Activated B cell treated with CpG ODN at 0.5 μM for 24 hours (primary cell): ENCODE results near the gene CHRNA5. TPM values are rescaled to one million over a fixed set of nuclear protein-coding genes. Genes with fewer than 3 reads are reported as not detected.

Source experiments
- ATAC-seq: fragments of 200-7000 bp; cut with Tn5 transposase; one replicate; pipeline ENCODE4 v1.10.0; 2021; ENCODE audit warnings: low read depth, mild to moderate bottlenecking, moderate library complexity
- CTCF ChIA-PET: fragments of 350-600 bp; sonication (Branson Sonifier 250); formaldehyde crosslinking; loops from one replicate; lab custom pipeline; 2021; ENCODE audit warnings: antibody characterized with exemption; lab: Charles Lee
- POLR2A ChIA-PET: fragments of 350-600 bp; sonication (Branson Sonifier 250); formaldehyde crosslinking; loops from one replicate; lab custom pipeline; 2021; ENCODE audit warnings: antibody characterized with exemption; lab: Charles Lee
- DNase-seq: peaks from one replicate; pipeline ENCODE4 v3.0.0; 2022
- H3K27ac Mint-ChIP-seq: one replicate; pipeline ENCODE4 v1.8.0; 2020; ENCODE audit warnings: mixed read lengths
- H3K27me3 Mint-ChIP-seq: one replicate; pipeline ENCODE4 v1.8.0; 2021; ENCODE audit warnings: mixed read lengths
- H3K36me3 Mint-ChIP-seq: one replicate; pipeline ENCODE4 v1.8.0; 2021; ENCODE audit warnings: low read depth, mixed read lengths
- H3K4me1 Mint-ChIP-seq: one replicate; pipeline ENCODE4 v1.8.0; 2021; ENCODE audit warnings: mixed read lengths
- H3K4me3 Mint-ChIP-seq: one replicate; pipeline ENCODE4 v1.8.0; 2020; ENCODE audit warnings: mild to moderate bottlenecking, mixed read lengths
- H3K9me3 Mint-ChIP-seq: one replicate; pipeline ENCODE4 v1.8.0; 2020; ENCODE audit warnings: mixed read lengths
- intact Hi-C: fragments of 100-400 bp; cut with micrococcal nuclease; formaldehyde crosslinking; loops from one replicate; pipeline ENCODE4 v1.15.1; 2024
- total RNA-seq: library from RNA; stranded (reverse); gene quantifications from 2 replicates; pipeline ENCODE4 v1.2.3, GENCODE V29; 2022
- TF ChIP-seq, protein P1 (sequence below): fragments of 200-600 bp; IDR thresholded peaks from one replicate; pipeline ENCODE4 v1.8.0; 2022; ENCODE audit warnings: antibody characterized with exemption, mild to moderate bottlenecking

CHRNA5 gene
- total RNA-seq, 1 donor from 2014 or later: 1.3 TPM

DNA sequence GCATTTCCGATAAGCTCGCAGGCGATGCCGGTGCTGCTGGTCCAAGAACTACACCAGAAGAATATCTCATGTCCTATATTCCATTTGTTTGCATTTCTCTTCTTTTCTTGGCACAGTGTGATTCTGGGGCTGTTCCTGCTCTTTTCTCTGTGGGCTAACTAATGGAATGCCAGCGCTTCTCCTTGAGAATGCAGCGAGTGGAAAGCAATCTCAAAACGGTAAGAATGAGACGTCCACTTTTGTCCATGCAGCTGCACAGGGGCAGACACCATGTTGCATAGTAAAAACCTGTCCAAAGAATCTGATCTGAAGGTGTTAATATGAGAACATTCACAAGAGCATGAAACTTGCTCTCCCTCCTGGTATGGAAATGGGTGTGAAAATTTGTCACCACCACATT, 62.0 kb downstream of the CHRNA5 start:
- no peak overlapping the region for H3K4me3 Mint-ChIP-seq
- TF ChIP-seq, protein P1, sequence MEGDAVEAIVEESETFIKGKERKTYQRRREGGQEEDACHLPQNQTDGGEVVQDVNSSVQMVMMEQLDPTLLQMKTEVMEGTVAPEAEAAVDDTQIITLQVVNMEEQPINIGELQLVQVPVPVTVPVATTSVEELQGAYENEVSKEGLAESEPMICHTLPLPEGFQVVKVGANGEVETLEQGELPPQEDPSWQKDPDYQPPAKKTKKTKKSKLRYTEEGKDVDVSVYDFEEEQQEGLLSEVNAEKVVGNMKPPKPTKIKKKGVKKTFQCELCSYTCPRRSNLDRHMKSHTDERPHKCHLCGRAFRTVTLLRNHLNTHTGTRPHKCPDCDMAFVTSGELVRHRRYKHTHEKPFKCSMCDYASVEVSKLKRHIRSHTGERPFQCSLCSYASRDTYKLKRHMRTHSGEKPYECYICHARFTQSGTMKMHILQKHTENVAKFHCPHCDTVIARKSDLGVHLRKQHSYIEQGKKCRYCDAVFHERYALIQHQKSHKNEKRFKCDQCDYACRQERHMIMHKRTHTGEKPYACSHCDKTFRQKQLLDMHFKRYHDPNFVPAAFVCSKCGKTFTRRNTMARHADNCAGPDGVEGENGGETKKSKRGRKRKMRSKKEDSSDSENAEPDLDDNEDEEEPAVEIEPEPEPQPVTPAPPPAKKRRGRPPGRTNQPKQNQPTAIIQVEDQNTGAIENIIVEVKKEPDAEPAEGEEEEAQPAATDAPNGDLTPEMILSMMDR: no peak
- intact Hi-C loops: no loop called here
- H3K36me3 Mint-ChIP-seq: no peaks in the 10 kb centered on the region
- no peak overlapping the region for H3K27ac Mint-ChIP-seq
- POLR2A ChIA-PET: no interaction called here
- peaks cover 38% of the 10 kb centered on the region for H3K27me3 Mint-ChIP-seq
- ATAC-seq (no peak), DNase-seq (no peak)
- H3K4me1 Mint-ChIP-seq: no peaks in the 10 kb centered on the region
- CTCF ChIA-PET: interaction anchor here (0.6 kb wide), 1 partner anchor 82 kb away, joined by 3 read pairs; no protein-coding TSS in a partner anchor
- H3K9me3 Mint-ChIP-seq: no peaks in the 10 kb centered on the region

DNA sequence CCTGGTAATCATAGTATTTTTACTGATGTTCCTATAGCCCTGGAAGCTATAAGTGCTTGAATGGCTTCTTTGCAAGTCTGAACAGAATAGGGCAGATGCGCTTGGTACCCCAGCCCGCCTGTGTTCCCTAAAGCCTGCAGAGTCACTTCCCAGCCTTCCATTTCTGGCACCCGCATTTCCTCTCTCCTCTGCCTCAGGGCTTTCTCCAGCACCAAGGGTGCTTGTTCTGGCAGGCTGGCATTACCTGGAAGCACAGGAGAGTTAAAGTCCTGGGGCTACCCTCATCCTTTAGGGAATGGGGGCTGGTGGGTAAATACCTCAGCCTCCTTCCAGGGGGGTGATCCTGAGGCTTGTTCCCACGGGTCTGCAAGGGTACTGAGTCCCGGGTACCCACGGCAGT, 62.9 kb downstream of the CHRNA5 start:
- ChIA-PET CTCF (no interaction called here), POLR2A (no interaction called here)
- TF ChIP-seq, protein P1: no peak
- H3K4me3 Mint-ChIP-seq: no peak overlapping the region
- intact Hi-C loops: no loop called here
- H3K9me3 Mint-ChIP-seq: peaks cover 3% of the 10 kb centered on the region
- ATAC-seq: no peak
- no peak for DNase-seq
- H3K27me3 Mint-ChIP-seq: peaks cover 33% of the 10 kb centered on the region
- H3K36me3 Mint-ChIP-seq: no peaks in the 10 kb centered on the region
- no peak overlapping the region for H3K27ac Mint-ChIP-seq
- H3K4me1 Mint-ChIP-seq: no peaks in the 10 kb centered on the region

DNA sequence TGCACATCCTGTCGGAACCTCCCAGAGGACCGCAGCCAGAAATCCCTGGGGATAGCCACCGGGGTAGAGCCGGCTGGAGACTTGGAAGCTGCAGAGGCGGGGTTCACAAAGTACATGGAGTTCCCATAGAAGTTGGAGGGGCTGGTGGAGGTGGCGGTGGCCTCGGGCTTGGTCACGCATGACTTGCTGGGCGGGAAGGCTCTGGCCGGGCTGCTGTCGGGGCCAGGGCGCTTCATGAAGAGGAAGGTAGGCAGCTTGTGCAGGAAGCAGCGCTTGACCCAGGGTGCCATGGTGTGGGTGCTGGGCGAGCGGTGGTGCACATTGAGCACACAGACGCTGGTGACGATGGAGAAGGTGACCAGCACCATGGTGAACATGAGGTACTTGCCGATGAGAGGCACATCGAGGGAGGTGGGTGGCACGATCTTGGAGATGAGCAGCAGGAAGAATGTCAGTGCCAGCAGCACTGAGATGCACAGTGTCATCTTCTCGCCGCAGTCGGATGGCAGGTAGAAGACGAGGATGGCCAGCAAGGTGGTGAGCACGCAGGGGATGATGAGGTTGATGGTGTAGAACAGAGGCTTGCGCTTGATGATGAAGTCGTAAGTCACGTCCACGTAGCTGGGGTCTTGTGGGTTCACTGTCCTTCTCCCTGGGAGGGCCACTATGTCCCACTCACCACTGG, 63.9 kb downstream of the CHRNA5 start:
- no peak overlapping the region for H3K27ac Mint-ChIP-seq
- no peaks in the 10 kb centered on the region for H3K4me1 Mint-ChIP-seq
- H3K4me3 Mint-ChIP-seq: no peak overlapping the region
- TF ChIP-seq, protein P1: no peak
- ChIA-PET POLR2A (no interaction called here), CTCF (no interaction called here)
- intact Hi-C loops: no loop called here
- H3K9me3 Mint-ChIP-seq: peaks cover 8% of the 10 kb centered on the region
- H3K36me3 Mint-ChIP-seq: no peaks in the 10 kb centered on the region
- ATAC-seq: no peak
- H3K27me3 Mint-ChIP-seq: peaks cover 28% of the 10 kb centered on the region
- no peak for DNase-seq

- intact Hi-C loops: no loop called here
- Mint-ChIP-seq H3K9me3 (peaks cover 8% of the 10 kb centered on the region), H3K4me3 (no peak overlapping the region), H3K4me1 (no peaks in the 10 kb centered on the region), H3K27me3 (peaks cover 25% of the 10 kb centered on the region), H3K27ac (no peak overlapping the region), H3K36me3 (no peaks in the 10 kb centered on the region)
- TF ChIP-seq, protein P1: no peak
- no peak for DNase-seq
- ChIA-PET POLR2A (no interaction called here), CTCF (no interaction called here)
- ATAC-seq: no peak
Observed at GRCh38 chr15:78629716-78630065, 64.4 kb downstream of the CHRNA5 start.

DNA sequence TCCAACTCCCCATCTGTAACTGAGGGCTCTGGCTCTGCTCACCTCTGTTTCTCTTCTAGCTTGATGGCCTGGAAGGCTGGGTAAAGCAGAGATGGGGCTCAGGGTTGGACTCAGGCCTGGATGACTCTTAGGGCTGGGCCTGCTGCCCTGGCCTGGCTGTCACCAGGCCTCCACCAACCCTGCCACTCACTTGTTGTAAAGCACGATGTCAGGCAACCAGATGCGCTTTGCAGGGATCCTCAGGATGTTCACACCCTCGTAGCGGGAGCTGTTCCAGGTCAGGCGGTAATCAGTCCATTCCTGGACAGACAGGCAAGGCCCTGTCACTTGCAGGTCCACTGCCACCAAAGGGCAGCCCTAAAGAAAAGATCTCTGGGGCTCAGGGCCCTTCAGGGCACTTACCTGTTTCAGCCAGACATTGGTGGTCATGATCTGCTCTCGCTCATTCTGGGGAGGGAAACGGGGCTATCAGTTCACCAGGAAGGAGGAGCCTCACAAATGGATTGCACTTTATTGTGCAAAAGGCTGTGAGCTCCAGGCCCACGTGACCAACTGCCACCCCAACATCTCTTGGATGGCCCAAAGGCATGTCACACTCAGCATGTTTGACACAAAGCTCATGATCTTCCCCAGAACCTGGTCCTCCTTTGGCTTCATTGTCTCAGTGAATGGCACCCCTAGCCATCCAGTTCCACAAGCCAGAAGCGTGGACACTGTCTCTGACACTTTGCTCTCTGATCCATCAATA, 65.7 kb downstream of the CHRNA5 start:
- peaks cover 8% of the 10 kb centered on the region for H3K9me3 Mint-ChIP-seq
- no peak overlapping the region for H3K27ac Mint-ChIP-seq
- H3K4me3 Mint-ChIP-seq: no peak overlapping the region
- H3K4me1 Mint-ChIP-seq: no peaks in the 10 kb centered on the region
- no peak for ATAC-seq
- DNase-seq: no peak
- ChIA-PET POLR2A (no interaction called here), CTCF (no interaction called here)
- H3K27me3 Mint-ChIP-seq: peaks cover 22% of the 10 kb centered on the region
- TF ChIP-seq, protein P1: no peak
- no peaks in the 10 kb centered on the region for H3K36me3 Mint-ChIP-seq
- intact Hi-C loops: no loop called here
